Endothelial cell of umbilical vein (primary cell): ENCODE data around the gene PNPLA3. TPM values are rescaled to one million over a fixed set of nuclear protein-coding genes. Genes with fewer than 3 reads are reported as not detected.

ENCODE experiments used
- BruUV-seq: library from RNA; stranded (reverse); fragments of 400-500 nt; replicated peaks from 2 replicates; lab custom pipeline; 2021; lab: Mats Ljungman, UMichigan
- CTCF ChIA-PET: fragments of 300-600, 350-600 bp; sonication (Branson Sonifier 250); formaldehyde crosslinking; loops from one replicate; lab custom pipeline; 2021; ENCODE audit warnings: antibody characterized with exemption, inconsistent platforms; lab: Charles Lee
- POLR2A ChIA-PET: fragments of 300-600, 350-600 bp; sonication (Branson Sonifier 250); formaldehyde crosslinking; loops from one replicate; lab custom pipeline; 2021; ENCODE audit warnings: antibody characterized with exemption, inconsistent platforms; lab: Charles Lee
- DNase-seq: peaks from one replicate; pipeline ENCODE4 v3.0.0-alpha.2; 2011; ENCODE audit warnings: low read depth, low spot score
- FAIRE-seq: peaks from 2 replicates; lab custom pipeline; 2011; peaks lifted over from hg19 to GRCh38; lab: Jason Lieb, UNC
- H2AFZ ChIP-seq: 2 replicates; pipeline ENCODE4 v1.6.0; 2012; ENCODE audit warnings: low read depth, low read length, control low read depth, inconsistent platforms
- H3K27ac ChIP-seq: 2 replicates; pipeline ENCODE4 v1.5.1; 2011; ENCODE audit warnings: low read depth, mild to moderate bottlenecking, control low read depth, low read length, moderate library complexity; ENCODE audit not compliant: insufficient read depth
- H3K27me3 ChIP-seq, 2 experiments: 2 replicates each; pipeline versions ENCODE4 v1.6.0 to v1.6.1; 2011; ENCODE audit warnings: low read length in 2 of 2, mixed read lengths in 1 of 2; ENCODE audit not compliant: control insufficient read depth in 2 of 2, insufficient read depth in 2 of 2
- H3K36me3 ChIP-seq, 2 experiments: 2 replicates in 1 of 2; 3 replicates in 1 of 2; pipeline ENCODE4 v1.5.1; 2011; ENCODE audit warnings: low read length in 2 of 2, mild to moderate bottlenecking in 1 of 2, moderate library complexity in 1 of 2; ENCODE audit not compliant: control insufficient read depth in 2 of 2, insufficient read depth in 2 of 2; ENCODE audit errors: extremely low read depth in 1 of 2
- H3K4me1 ChIP-seq: 3 replicates; pipeline ENCODE4 v1.5.1; 2011; ENCODE audit warnings: mild to moderate bottlenecking, low read length; ENCODE audit not compliant: control insufficient read depth, insufficient read depth; ENCODE audit errors: extremely low read depth
- H3K4me2 ChIP-seq: 2 replicates; pipeline ENCODE4 v1.6.1; 2011; ENCODE audit warnings: low read length, control low read depth, mixed read lengths; ENCODE audit not compliant: insufficient read depth
- H3K4me3 ChIP-seq, 3 experiments: fragments of 200-600 bp in 1 of 3; sonication (generic), shearing (Covaris generic) in 1 of 3; replicated peaks in 1 of 3; 2 replicates each; pipeline ENCODE4 v1.5.1; 2011 to 2016; ENCODE audit warnings: control low read depth in 3 of 3, low read length in 3 of 3, mild to moderate bottlenecking in 2 of 3, inconsistent platforms in 1 of 3, low read depth in 1 of 3, moderate library complexity in 1 of 3; ENCODE audit not compliant: insufficient read depth in 1 of 3
- H3K79me2 ChIP-seq: 2 replicates; pipeline ENCODE4 v1.6.0; 2012; ENCODE audit warnings: low read length, inconsistent platforms; ENCODE audit not compliant: control insufficient read depth, insufficient read depth
- H3K9ac ChIP-seq: replicated peaks from 2 replicates; pipeline ENCODE3; 2011; ENCODE audit warnings: low read length, control low read depth; ENCODE audit not compliant: insufficient read depth; ENCODE audit errors: extremely low read depth
- H3K9me1 ChIP-seq: replicated peaks from 3 replicates; pipeline ENCODE4 v1.6.0; 2011; ENCODE audit warnings: mild to moderate bottlenecking, low read length; ENCODE audit not compliant: control insufficient read depth, insufficient read depth; ENCODE audit errors: extremely low read depth
- H3K9me3 ChIP-seq: replicated peaks from 2 replicates; pipeline ENCODE4 v1.5.1; 2012; ENCODE audit warnings: low read length, inconsistent platforms; ENCODE audit not compliant: control insufficient read depth, insufficient read depth
- H4K20me1 ChIP-seq: replicated peaks from 2 replicates; pipeline ENCODE3; 2011; ENCODE audit warnings: mild to moderate bottlenecking, low read length; ENCODE audit not compliant: control insufficient read depth, insufficient read depth; ENCODE audit errors: extremely low read depth
- CTCF ChIP-seq, 2 donors: IDR thresholded peaks; 1 replicate in 1 of 2; 2 replicates in 1 of 2; pipeline ENCODE4 v1.5.1; 2011; ENCODE audit warnings: low read length in 2 of 2, mild to moderate bottlenecking in 2 of 2, moderate library complexity in 2 of 2, control low read depth in 1 of 2, inconsistent platforms in 1 of 2, low read depth in 1 of 2; ENCODE audit not compliant: insufficient read depth in 1 of 2; ENCODE audit errors: extremely low read depth in 1 of 2
- EZH2 ChIP-seq: IDR thresholded peaks from 2 replicates; pipeline ENCODE4 v1.6.1; 2012; ENCODE audit warnings: borderline replicate concordance, low read depth, mild to moderate bottlenecking, moderate library complexity, low read length, inconsistent platforms; ENCODE audit not compliant: severe bottlenecking
- FOS ChIP-seq: IDR thresholded peaks from 2 replicates; pipeline ENCODE4 v1.6.1; 2011; ENCODE audit warnings: mild to moderate bottlenecking, low read length, moderate library complexity, borderline replicate concordance; ENCODE audit not compliant: insufficient read depth
- MAX ChIP-seq: IDR thresholded peaks from 2 replicates; pipeline ENCODE4 v1.6.1; 2011; ENCODE audit not compliant: insufficient read depth, insufficient read length
- MYC ChIP-seq: IDR thresholded peaks from one replicate; pipeline ENCODE4 v1.6.1; 2011; ENCODE audit warnings: mild to moderate bottlenecking, low read depth, low read length
- POLR2A ChIP-seq: IDR thresholded peaks from 2 replicates; pipeline ENCODE4 v1.6.1; 2012; ENCODE audit warnings: low read depth, mild to moderate bottlenecking, control low read depth, low read length
- POLR2AphosphoS5 ChIP-seq: IDR thresholded peaks from 2 replicates; pipeline ENCODE4 v1.6.1; 2012; ENCODE audit warnings: low read depth, mild to moderate bottlenecking, control low read depth, low read length, moderate library complexity; ENCODE audit not compliant: insufficient read depth
- dilution Hi-C: fragments of 300-500 bp; cut with MboI; formaldehyde crosslinking; loops from one replicate; pipeline ENCODE4 v1.15.0; 2019; ENCODE audit warnings: low sequenced_read_pairs; ENCODE audit not compliant: extremely low pct_ligation_motif_present
- intact Hi-C: fragments of 100-400 bp; cut with micrococcal nuclease; formaldehyde crosslinking; loops from one replicate; pipeline ENCODE4 v1.10.0; 2022
- polyA plus RNA-seq, 4 experiments: library from polyadenylated mRNA; depleted of rRNA in 3 of 4; stranded (reverse) in 3 of 4; unstranded in 1 of 4; fragments of >200 nt; gene quantifications; 2 replicates each; pipeline versions ENCODE4 v1.2.1 to v1.2.3, GENCODE V29; 2011 to 2012; ENCODE audit warnings: missing spikeins in 1 of 4
- total RNA-seq: library from RNA; stranded (reverse); gene quantifications from 2 replicates; pipeline ENCODE4 v1.2.3, GENCODE V29; 2021

Gene PNPLA3
- total and polyA plus RNA-seq, 2 donors (not counting 3 experiments of a cell fraction or from before 2014, with no cell fraction given) = 5.3 to 12.3 TPM

GRCh38 chr22:43990044-43990443 is 66.4 kb downstream of the PNPLA3 start:
- H3K4me1 ChIP-seq = no peaks in the 10 kb centered on the region
- no peaks in the 10 kb centered on the region for H3K9me1 ChIP-seq
- TF ChIP-seq MYC (no peak), FOS (no peak), POLR2A (no peak), POLR2AphosphoS5 (no peak)
- peaks cover 2% of the 10 kb centered on the region for H3K79me2 ChIP-seq
- no TSS peak for BruUV-seq
- POLR2A ChIA-PET = no interaction called here
- no peaks in the 10 kb centered on the region for H4K20me1 ChIP-seq
- H3K4me2 ChIP-seq = no peak overlapping the region
- H3K27me3 ChIP-seq = no peaks in the 10 kb centered on the region
- H3K9me3 ChIP-seq = no peaks in the 10 kb centered on the region
- intact Hi-C loops = loop anchor here (5.0 kb wide), 2 partner anchors 337 to 577 kb away; no protein-coding TSS in a partner anchor
- dilution Hi-C loops = no loop called here
- H3K9ac ChIP-seq = no peak overlapping the region
- no peak overlapping the region for H2AFZ ChIP-seq
- H3K4me3 ChIP-seq = no peak overlapping the region
- peaks cover 9 to 30% of the 10 kb centered on the region in 2 experiments for H3K36me3 ChIP-seq
- DNase-seq = no peak
- no peak for FAIRE-seq
- no peak overlapping the region for H3K27ac ChIP-seq
- CTCF ChIA-PET = interaction anchor here (1.2 to 10.3 kb wide), 3 partner anchors 44 to 636 kb away, joined by 3 to 640 read pairs (median 4); no protein-coding TSS in a partner anchor

GRCh38 chr22:43991316-43992020 is 67.9 kb downstream of the PNPLA3 start:
- DNase-seq (no peak), FAIRE-seq (no peak)
- peaks cover 6% of the 10 kb centered on the region for H3K4me1 ChIP-seq
- peaks cover 12 to 26% of the 10 kb centered on the region in 2 experiments for H3K36me3 ChIP-seq
- H3K4me3 ChIP-seq = no peak overlapping the region
- no peaks in the 10 kb centered on the region for H3K9me3 ChIP-seq
- dilution Hi-C loops = no loop called here
- H3K4me2 ChIP-seq = no peak overlapping the region
- no peaks in the 10 kb centered on the region for H3K27me3 ChIP-seq
- intact Hi-C loops = loop anchor here (5.0 kb wide), 2 partner anchors 336 to 576 kb away; no protein-coding TSS in a partner anchor
- ChIA-PET CTCF (interaction anchor here (1.2 to 10.3 kb wide), 2 partner anchors 94 to 634 kb away, joined by 4 to 640 read pairs; no protein-coding TSS in a partner anchor), POLR2A (no interaction called here)
- no peaks in the 10 kb centered on the region for H3K9me1 ChIP-seq
- no peak overlapping the region for H3K9ac ChIP-seq
- H3K27ac ChIP-seq = no peak overlapping the region
- BruUV-seq = no TSS peak
- TF ChIP-seq MAX = no peak
- TF ChIP-seq EZH2 = no peak
- no peak for TF ChIP-seq CTCF (IDR thresholded peaks at IDR 0.05; ENCODE audit: extremely low read depth in 1 of 2, insufficient read depth in 1 of 2, low read depth in 1 of 2, low read length in 2 of 2)
- TF ChIP-seq POLR2A = no peak
- TF ChIP-seq MYC = no peak
- TF ChIP-seq POLR2AphosphoS5 = no peak
- H2AFZ ChIP-seq = no peak overlapping the region
- H4K20me1 ChIP-seq = no peaks in the 10 kb centered on the region
- peaks cover 3% of the 10 kb centered on the region for H3K79me2 ChIP-seq
